ENCODE measurements around the gene MOV10L1.
A peak's percentile ranks its signal among the peaks of the same experiment; 100 is the strongest.

The MOV10L1 gene

DNA sequence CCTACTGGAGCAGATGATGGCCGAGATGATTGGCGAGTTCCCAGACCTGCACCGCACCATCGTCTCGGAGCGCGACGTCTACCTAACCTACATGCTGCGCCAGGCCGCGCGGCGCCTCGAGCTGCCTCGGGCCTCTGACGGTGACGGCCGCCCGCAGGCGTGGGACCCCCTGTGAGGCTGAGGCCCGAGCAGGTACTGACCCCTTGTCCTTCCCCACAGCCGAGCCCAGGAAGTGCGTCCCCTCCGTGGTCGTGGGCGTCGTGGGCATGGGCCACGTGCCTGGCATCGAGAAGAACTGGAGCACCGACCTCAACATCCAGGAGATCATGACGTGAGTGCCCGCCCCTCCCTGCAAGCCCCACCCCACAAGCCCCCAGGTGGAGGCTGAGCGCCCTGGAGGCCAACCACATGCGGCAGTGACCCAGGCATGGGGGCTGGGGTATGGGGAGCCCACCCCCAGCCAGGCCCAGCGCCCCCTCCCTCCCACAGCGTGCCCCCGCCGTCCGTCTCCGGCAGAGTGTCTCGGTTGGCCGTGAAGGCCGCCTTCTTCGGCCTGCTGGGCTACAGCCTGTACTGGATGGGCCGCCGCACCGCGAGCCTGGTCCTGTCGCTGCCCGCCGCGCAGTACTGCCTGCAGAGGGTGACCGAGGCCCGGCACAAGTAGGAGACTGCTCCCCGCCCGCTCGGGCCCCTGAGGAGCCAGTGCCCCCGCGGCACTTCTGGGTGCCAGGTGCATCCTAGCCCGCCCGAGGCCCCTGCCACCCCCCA lies 108.2 kb downstream of the MOV10L1 start:
- Histone ChIP-seq H2AK5ac (ENCODE audit: low read depth, low read length) (no peak overlapping the region), H2BK12ac (ENCODE audit: low read length) (no peak overlapping the region), H3K14ac (ENCODE audit: low read length) (no peak overlapping the region), H3K36me3 (replicated peaks in 1 of 2; ENCODE audit: control insufficient read depth in 2 of 2, insufficient read depth in 2 of 2, low read length in 2 of 2) (peaks cover 22 to 49% of the 10 kb centered on the region in 2 donors), H3K18ac (ENCODE audit: low read length) (no peak overlapping the region), H3K79me1 (ENCODE audit: low read depth, low read length) (peaks cover 16% of the 10 kb centered on the region), H3K4me2 (ENCODE audit: insufficient read depth, low read length, poor library complexity, severe bottlenecking) (no peak overlapping the region), H2BK120ac (ENCODE audit: low read depth, low read length) (peak overlapping the region; percentile 47), H3K9me3 (replicated peaks in 1 of 2; ENCODE audit: control insufficient read depth in 2 of 2, insufficient read depth in 1 of 2, low read depth in 1 of 2, low read length in 2 of 2) (peaks cover 2 to 5% of the 10 kb centered on the region in 2 donors), H3K4me3 (ENCODE audit: low read length in 2 of 2) (no peak overlapping the region), H3K4me1 (ENCODE audit: control insufficient read depth in 2 of 2, insufficient read depth in 1 of 2, low read depth in 1 of 2, low read length in 2 of 2) (peaks cover 10 to 13% of the 10 kb centered on the region in 2 donors), H3K27me3 (ENCODE audit: control insufficient read depth in 3 of 3, insufficient read depth in 3 of 3, low read depth in 1 of 3, low read length in 3 of 3) (no peaks in the 10 kb centered on the region), H2BK5ac (ENCODE audit: low read length) (no peak overlapping the region), H2BK15ac (ENCODE audit: low read length) (no peak overlapping the region), H2AFZ (ENCODE audit: low read length) (no peak overlapping the region), H3K27ac (replicated peaks; ENCODE audit: low read length) (no peak overlapping the region), H4K91ac (ENCODE audit: low read depth, low read length, poor library complexity) (no peak overlapping the region), H4K8ac (ENCODE audit: low read depth, low read length) (no peak overlapping the region), H3K4ac (ENCODE audit: low read length) (no peak overlapping the region), H3K23ac (ENCODE audit: low read depth, low read length, poor library complexity) (no peak overlapping the region), H3K9ac (ENCODE audit: low read depth, low read length, poor library complexity) (no peak overlapping the region)
- DNase-seq (ENCODE audit: low spot score): no peak
- WGBS, 2 donors (ENCODE audit: extremely low coverage in 2 of 2, insufficient read length in 2 of 2, insufficient replicate concordance in 1 of 2): no CpG with 5 or more reads among the region's 61 CpGs

DNA sequence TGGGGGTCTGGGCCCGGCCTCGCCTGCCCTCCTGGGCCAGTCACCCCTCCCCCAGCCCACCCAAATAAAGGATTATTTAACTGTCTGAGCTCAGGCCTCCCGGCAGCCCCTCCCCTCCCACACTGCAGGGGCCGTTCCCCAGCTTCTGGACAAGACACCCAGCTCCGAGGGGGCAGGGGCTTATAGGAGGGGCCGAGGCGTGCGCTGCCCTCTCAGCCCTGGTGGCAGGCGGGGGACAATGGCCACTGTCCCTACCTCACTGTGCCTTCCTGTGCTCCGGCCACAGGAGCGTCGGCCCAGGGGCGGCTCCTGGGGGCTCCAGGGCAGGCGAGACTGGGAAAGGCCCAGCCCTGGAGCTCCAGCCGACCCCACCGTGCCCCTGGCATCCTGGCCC lies 108.8 kb downstream of the MOV10L1 start:
- Histone ChIP-seq H3K4ac (ENCODE audit: low read length) (no peak overlapping the region), H2AFZ (ENCODE audit: low read length) (no peak overlapping the region), H3K23ac (ENCODE audit: low read depth, low read length, poor library complexity) (no peak overlapping the region), H2BK5ac (ENCODE audit: low read length) (no peak overlapping the region), H3K14ac (ENCODE audit: low read length) (no peak overlapping the region), H3K9ac (ENCODE audit: low read depth, low read length, poor library complexity) (no peak overlapping the region), H3K27me3 (ENCODE audit: control insufficient read depth in 3 of 3, insufficient read depth in 3 of 3, low read depth in 1 of 3, low read length in 3 of 3) (no peaks in the 10 kb centered on the region), H2BK120ac (ENCODE audit: low read depth, low read length) (no peak overlapping the region), H3K79me1 (ENCODE audit: low read depth, low read length) (peaks cover 15% of the 10 kb centered on the region), H4K8ac (ENCODE audit: low read depth, low read length) (no peak overlapping the region), H3K9me3 (replicated peaks in 1 of 2; ENCODE audit: control insufficient read depth in 2 of 2, insufficient read depth in 1 of 2, low read depth in 1 of 2, low read length in 2 of 2) (peaks cover 2 to 11% of the 10 kb centered on the region in 2 donors), H3K27ac (replicated peaks; ENCODE audit: low read length) (no peak overlapping the region), H3K18ac (ENCODE audit: low read length) (no peak overlapping the region), H3K4me3 (ENCODE audit: low read length in 2 of 2) (no peak overlapping the region), H4K91ac (ENCODE audit: low read depth, low read length, poor library complexity) (no peak overlapping the region), H3K36me3 (replicated peaks in 1 of 2; ENCODE audit: control insufficient read depth in 2 of 2, insufficient read depth in 2 of 2, low read length in 2 of 2) (peaks cover 22 to 49% of the 10 kb centered on the region in 2 donors), H2BK15ac (ENCODE audit: low read length) (no peak overlapping the region), H3K4me1 (ENCODE audit: control insufficient read depth in 2 of 2, insufficient read depth in 1 of 2, low read depth in 1 of 2, low read length in 2 of 2) (peaks cover 10 to 13% of the 10 kb centered on the region in 2 donors), H2BK12ac (ENCODE audit: low read length) (no peak overlapping the region), H3K4me2 (ENCODE audit: insufficient read depth, low read length, poor library complexity, severe bottlenecking) (no peak overlapping the region), H2AK5ac (ENCODE audit: low read depth, low read length) (no peak overlapping the region)
- WGBS, 2 donors (ENCODE audit: extremely low coverage in 2 of 2, insufficient read length in 2 of 2, insufficient replicate concordance in 1 of 2): no CpG with 5 or more reads among the region's 16 CpGs
- no peak for DNase-seq (ENCODE audit: low spot score)

DNA sequence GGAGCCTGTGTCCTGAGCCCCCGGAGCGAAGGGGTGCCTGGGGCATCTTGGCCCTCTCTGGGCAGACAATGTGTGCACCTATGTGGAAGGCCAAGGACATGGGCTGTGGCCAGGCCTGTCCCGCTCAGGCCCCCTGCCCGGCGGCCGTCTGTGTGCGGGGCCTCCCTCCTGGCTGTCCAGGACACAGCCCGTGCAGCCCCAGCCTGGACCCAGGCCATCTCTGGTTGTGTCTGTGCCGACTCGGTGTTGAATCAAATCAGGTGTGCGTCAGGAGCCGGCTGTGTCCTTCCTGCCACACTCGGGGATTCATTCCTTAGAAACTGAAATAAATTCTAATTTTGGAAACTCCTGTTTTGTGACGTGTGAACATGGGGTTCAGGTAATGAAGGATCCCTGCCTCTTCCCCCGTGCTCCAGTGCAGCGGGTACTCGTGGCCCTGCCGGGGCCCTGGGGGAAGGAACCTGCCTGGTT lies 109.5 kb downstream of the MOV10L1 start:
- Histone ChIP-seq H3K4me3 (ENCODE audit: low read length in 2 of 2) (peak overlapping the region; percentile 9 to 81), H3K27me3 (ENCODE audit: control insufficient read depth in 3 of 3, insufficient read depth in 3 of 3, low read depth in 1 of 3, low read length in 3 of 3) (no peaks in the 10 kb centered on the region), H3K27ac (replicated peaks; ENCODE audit: low read length) (peak overlapping the region; percentile 23), H3K4me1 (ENCODE audit: control insufficient read depth in 2 of 2, insufficient read depth in 1 of 2, low read depth in 1 of 2, low read length in 2 of 2) (peaks cover 10 to 13% of the 10 kb centered on the region in 2 donors), H3K79me1 (ENCODE audit: low read depth, low read length) (peaks cover 14% of the 10 kb centered on the region), H2BK12ac (ENCODE audit: low read length) (no peak overlapping the region), H4K91ac (ENCODE audit: low read depth, low read length, poor library complexity) (no peak overlapping the region), H2AFZ (ENCODE audit: low read length) (no peak overlapping the region), H2BK120ac (ENCODE audit: low read depth, low read length) (no peak overlapping the region), H3K4me2 (ENCODE audit: insufficient read depth, low read length, poor library complexity, severe bottlenecking) (peak overlapping the region; percentile 98), H3K23ac (ENCODE audit: low read depth, low read length, poor library complexity) (peak overlapping the region; percentile 73), H4K8ac (ENCODE audit: low read depth, low read length) (no peak overlapping the region), H3K14ac (ENCODE audit: low read length) (no peak overlapping the region), H3K36me3 (replicated peaks in 1 of 2; ENCODE audit: control insufficient read depth in 2 of 2, insufficient read depth in 2 of 2, low read length in 2 of 2) (peaks cover 18 to 49% of the 10 kb centered on the region in 2 donors), H3K18ac (ENCODE audit: low read length) (peak overlapping the region; percentile 45), H2BK5ac (ENCODE audit: low read length) (no peak overlapping the region), H3K9ac (ENCODE audit: low read depth, low read length, poor library complexity) (peak overlapping the region; percentile 21), H2AK5ac (ENCODE audit: low read depth, low read length) (peak overlapping the region; percentile 47), H2BK15ac (ENCODE audit: low read length) (no peak overlapping the region), H3K4ac (ENCODE audit: low read length) (no peak overlapping the region), H3K9me3 (replicated peaks in 1 of 2; ENCODE audit: control insufficient read depth in 2 of 2, insufficient read depth in 1 of 2, low read depth in 1 of 2, low read length in 2 of 2) (peaks cover 2 to 14% of the 10 kb centered on the region in 2 donors)
- DNase-seq (ENCODE audit: low spot score): no peak
- no CpG with 5 or more reads among the region's 18 CpGs for WGBS, 2 donors (ENCODE audit: extremely low coverage in 2 of 2, insufficient read length in 2 of 2, insufficient replicate concordance in 1 of 2)

DNA sequence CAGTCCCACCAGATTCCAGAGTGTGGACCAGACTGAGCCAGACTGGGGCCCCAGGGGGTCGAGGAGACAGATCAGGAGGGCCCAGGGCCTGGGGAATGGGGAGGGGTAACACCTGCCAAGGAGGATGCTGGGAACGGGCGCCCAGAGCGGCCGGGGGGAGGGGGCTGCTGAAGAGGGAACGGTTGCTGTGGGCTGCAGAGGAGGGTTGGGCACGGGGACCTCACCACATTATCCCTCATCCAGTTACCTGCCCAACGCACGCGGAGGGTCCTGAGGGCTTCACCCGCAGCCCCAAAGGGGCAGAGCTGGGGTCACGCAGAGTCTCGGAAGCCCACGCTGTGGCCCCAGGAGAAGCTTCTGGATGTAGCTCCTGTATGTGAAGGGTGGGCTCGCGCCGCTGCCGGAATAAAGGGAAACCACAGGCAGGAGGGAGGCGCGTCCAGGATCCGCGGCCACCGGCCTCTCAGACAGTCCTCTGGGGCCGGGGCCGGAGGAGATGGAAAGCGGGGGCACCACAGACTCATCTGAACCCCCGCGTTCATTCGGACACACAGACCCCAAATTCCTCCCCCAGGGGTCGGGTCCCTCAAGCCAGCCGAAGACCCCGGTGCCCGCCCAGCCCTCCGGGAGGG lies 110.1 kb downstream of the MOV10L1 start:
- WGBS, 2 donors (ENCODE audit: extremely low coverage in 2 of 2, insufficient read length in 2 of 2, insufficient replicate concordance in 1 of 2): no CpG with 5 or more reads among the region's 34 CpGs
- Histone ChIP-seq H2BK5ac (ENCODE audit: low read length) (peak overlapping the region; percentile 24), H2AFZ (ENCODE audit: low read length) (peak overlapping the region; percentile 91), H3K9ac (ENCODE audit: low read depth, low read length, poor library complexity) (peak overlapping the region; percentile 88), H3K4me3 (ENCODE audit: low read length in 2 of 2) (peak overlapping the region; percentile 81 to 89), H3K79me1 (ENCODE audit: low read depth, low read length) (peaks cover 14% of the 10 kb centered on the region), H2BK12ac (ENCODE audit: low read length) (no peak overlapping the region), H2BK15ac (ENCODE audit: low read length) (peak overlapping the region; percentile 58), H3K27ac (replicated peaks; ENCODE audit: low read length) (no peak overlapping the region), H3K4me2 (ENCODE audit: insufficient read depth, low read length, poor library complexity, severe bottlenecking) (peak overlapping the region; percentile 98), H3K14ac (ENCODE audit: low read length) (no peak overlapping the region), H3K27me3 (ENCODE audit: control insufficient read depth in 3 of 3, insufficient read depth in 3 of 3, low read depth in 1 of 3, low read length in 3 of 3) (no peaks in the 10 kb centered on the region), H3K4me1 (ENCODE audit: control insufficient read depth in 2 of 2, insufficient read depth in 1 of 2, low read depth in 1 of 2, low read length in 2 of 2) (peaks cover 10 to 13% of the 10 kb centered on the region in 2 donors), H4K8ac (ENCODE audit: low read depth, low read length) (no peak overlapping the region), H3K9me3 (replicated peaks in 1 of 2; ENCODE audit: control insufficient read depth in 2 of 2, insufficient read depth in 1 of 2, low read depth in 1 of 2, low read length in 2 of 2) (peaks cover 0 to 14% of the 10 kb centered on the region in 2 donors), H3K4ac (ENCODE audit: low read length) (no peak overlapping the region), H2AK5ac (ENCODE audit: low read depth, low read length) (peak overlapping the region; percentile 47), H3K23ac (ENCODE audit: low read depth, low read length, poor library complexity) (peak overlapping the region; percentile 80), H3K36me3 (replicated peaks in 1 of 2; ENCODE audit: control insufficient read depth in 2 of 2, insufficient read depth in 2 of 2, low read length in 2 of 2) (peaks cover 11 to 46% of the 10 kb centered on the region in 2 donors), H2BK120ac (ENCODE audit: low read depth, low read length) (no peak overlapping the region), H4K91ac (ENCODE audit: low read depth, low read length, poor library complexity) (no peak overlapping the region), H3K18ac (ENCODE audit: low read length) (peak overlapping the region; percentile 87)
- DNase-seq (ENCODE audit: low spot score): no peak
